Activated T-helper 2 cell treated with anti-CD3 and anti-CD28 coated beads, Interferon-gamma antibody, Interleukin-2, Interleukin-4, amounts not matched to agents 10 μg/mL and 5 μg/mL and 100 μg/mL, durations not matched to agents 14 hours and 24 hours and 36 hours (primary cell): ENCODE measurements around the gene SKAP2. TPM values are rescaled to one million over a fixed set of nuclear protein-coding genes. Genes with fewer than 3 reads are reported as not detected.

Experiments
- DNase-seq: peaks from one replicate; pipeline ENCODE4 v3.0.0; 2021; ENCODE audit warnings: low spot score
- H3K27ac Mint-ChIP-seq: one replicate; pipeline ENCODE4 v1.8.0; 2021; ENCODE audit warnings: mixed read lengths
- H3K27me3 Mint-ChIP-seq: one replicate; pipeline ENCODE4 v1.8.0; 2021; ENCODE audit warnings: low read depth, mixed read lengths
- H3K36me3 Mint-ChIP-seq: one replicate; pipeline ENCODE4 v1.8.0; 2021; ENCODE audit warnings: low read depth, mixed read lengths
- H3K4me1 Mint-ChIP-seq: one replicate; pipeline ENCODE4 v1.8.0; 2021; ENCODE audit warnings: low read depth, mixed read lengths
- H3K4me3 Mint-ChIP-seq: one replicate; pipeline ENCODE4 v1.8.0; 2021; ENCODE audit warnings: low read depth, mild to moderate bottlenecking, moderate library complexity, mixed read lengths
- H3K9me3 Mint-ChIP-seq: one replicate; pipeline ENCODE4 v1.8.0; 2021; ENCODE audit warnings: mixed read lengths
- intact Hi-C: fragments of 100-400 bp; cut with micrococcal nuclease; formaldehyde crosslinking; loops from one replicate; pipeline ENCODE4 v1.15.1; 2023
- total RNA-seq: library from RNA; stranded (reverse); gene quantifications from 2 replicates; pipeline ENCODE4 v1.2.3, GENCODE V29; 2022

The SKAP2 gene
- total RNA-seq, 1 donor from 2014 or later = 8.2 TPM

DNA sequence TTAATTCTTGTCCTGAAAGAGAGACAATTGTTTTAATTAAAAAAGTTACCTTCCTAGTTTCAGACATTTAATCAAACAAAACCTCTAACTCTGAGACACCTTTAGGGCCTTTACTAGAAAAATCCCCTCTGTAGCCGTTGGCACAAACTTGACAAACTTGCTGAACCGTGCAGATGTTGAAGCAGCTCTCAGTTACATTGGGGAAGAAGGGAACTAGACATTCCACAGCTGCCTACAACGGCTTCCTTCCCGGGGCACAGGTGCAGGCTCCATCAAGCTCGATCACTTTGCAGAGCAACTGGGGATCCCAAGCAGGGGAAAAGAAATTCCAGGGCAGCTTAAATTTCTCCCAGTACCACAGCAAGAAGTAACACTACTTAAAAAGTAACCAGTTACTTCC, 141.3 kb downstream of the SKAP2 start:
- intact Hi-C loops = no loop called here
- DNase-seq = no peak
- no peak overlapping the region for H3K4me3 Mint-ChIP-seq
- H3K9me3 Mint-ChIP-seq = no peaks in the 10 kb centered on the region
- H3K36me3 Mint-ChIP-seq = no peaks in the 10 kb centered on the region
- peaks cover 2% of the 10 kb centered on the region for H3K4me1 Mint-ChIP-seq
- no peak overlapping the region for H3K27ac Mint-ChIP-seq
- H3K27me3 Mint-ChIP-seq = peaks cover 11% of the 10 kb centered on the region

DNA sequence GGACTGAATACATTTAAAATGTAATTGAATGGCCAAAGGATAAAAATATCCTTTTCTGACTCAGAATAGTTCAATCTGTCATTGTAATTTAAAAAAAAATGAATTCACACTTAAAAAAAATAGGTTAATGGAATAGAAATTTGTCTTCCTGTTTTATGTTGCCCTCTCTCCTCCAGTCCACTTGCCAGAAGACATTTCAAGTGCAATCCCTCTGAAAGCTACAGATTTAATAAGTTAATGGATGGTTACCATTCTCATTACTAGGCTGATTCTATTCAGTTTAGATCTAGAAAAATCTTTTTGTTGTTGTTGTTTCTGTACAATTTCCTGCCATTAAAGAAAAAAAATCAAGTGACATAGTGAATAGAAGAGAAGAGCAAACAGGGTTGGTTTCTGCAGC, 142.9 kb downstream of the SKAP2 start:
- DNase-seq = no peak
- Mint-ChIP-seq H3K4me3 (no peak overlapping the region), H3K27ac (no peak overlapping the region), H3K36me3 (no peaks in the 10 kb centered on the region), H3K27me3 (peaks cover 9% of the 10 kb centered on the region), H3K9me3 (no peaks in the 10 kb centered on the region), H3K4me1 (no peaks in the 10 kb centered on the region)
- intact Hi-C loops = no loop called here

DNA sequence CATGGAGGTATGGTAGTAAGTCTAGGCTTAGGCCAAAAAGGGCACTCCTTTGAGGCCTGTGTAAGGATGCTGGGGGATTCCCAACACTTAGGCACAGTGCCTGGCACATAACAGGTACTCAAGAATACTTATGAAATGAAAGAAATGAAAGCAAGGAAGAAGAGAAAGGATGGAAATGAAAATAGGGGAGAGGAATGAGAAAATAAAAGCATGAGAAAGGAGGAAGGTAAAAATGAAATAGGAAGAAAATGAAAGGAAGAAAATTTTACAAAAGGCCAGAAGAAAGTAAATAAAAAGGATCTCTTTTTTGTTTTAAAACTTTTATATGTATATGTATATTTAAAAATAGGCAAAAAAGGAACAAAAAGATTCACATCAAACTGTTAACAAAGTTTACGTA, 146.3 kb downstream of the SKAP2 start:
- Mint-ChIP-seq H3K4me1 (no peaks in the 10 kb centered on the region), H3K27ac (no peak overlapping the region), H3K27me3 (peaks cover 8% of the 10 kb centered on the region), H3K36me3 (no peaks in the 10 kb centered on the region), H3K4me3 (no peak overlapping the region), H3K9me3 (no peaks in the 10 kb centered on the region)
- intact Hi-C loops = no loop called here
- no peak for DNase-seq

DNA sequence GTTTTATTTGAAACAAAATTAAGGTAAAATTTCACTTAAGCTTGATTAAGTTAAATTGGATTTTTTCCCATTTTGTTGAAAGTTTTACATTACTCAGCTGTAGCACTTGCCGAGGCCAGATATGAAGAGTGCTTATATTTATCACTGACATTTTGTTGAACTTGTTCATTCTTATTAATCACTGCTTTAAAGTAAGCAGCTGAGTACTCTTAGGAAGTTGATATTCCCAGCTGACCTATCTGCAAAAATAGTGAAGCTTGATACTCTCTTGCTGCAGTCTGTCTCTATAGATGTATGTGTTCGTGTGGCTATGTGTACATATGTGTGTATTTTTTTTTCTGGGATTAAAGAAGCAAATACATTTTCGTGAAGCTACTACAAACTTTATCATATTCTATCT, 150.0 kb downstream of the SKAP2 start:
- H3K9me3 Mint-ChIP-seq = no peaks in the 10 kb centered on the region
- H3K36me3 Mint-ChIP-seq = no peaks in the 10 kb centered on the region
- no peak overlapping the region for H3K4me3 Mint-ChIP-seq
- H3K27me3 Mint-ChIP-seq = peaks cover 7% of the 10 kb centered on the region
- DNase-seq = no peak
- H3K4me1 Mint-ChIP-seq = no peaks in the 10 kb centered on the region
- H3K27ac Mint-ChIP-seq = no peak overlapping the region
- intact Hi-C loops = no loop called here

DNA sequence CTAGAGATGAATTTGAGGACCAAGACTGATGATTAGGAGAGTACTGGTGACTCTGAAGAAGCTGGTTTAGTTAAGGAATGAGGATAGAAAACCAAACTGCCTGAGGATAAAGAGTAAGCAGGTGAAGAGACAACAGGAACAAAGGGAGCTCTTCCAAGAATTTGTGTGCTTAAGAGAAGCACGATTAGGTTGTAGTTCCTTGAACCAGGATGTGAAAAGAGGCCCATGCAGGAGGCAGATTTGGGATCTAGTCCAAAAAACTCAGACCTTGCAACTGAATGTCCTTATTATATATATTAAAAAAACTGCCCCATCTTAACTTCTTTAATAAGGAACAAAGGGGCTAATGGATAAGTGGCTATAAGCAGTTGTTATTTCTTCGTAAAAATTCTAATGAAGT, 150.4 kb downstream of the SKAP2 start:
- no peak for DNase-seq
- H3K27ac Mint-ChIP-seq = no peak overlapping the region
- peaks cover 9% of the 10 kb centered on the region for H3K27me3 Mint-ChIP-seq
- H3K36me3 Mint-ChIP-seq = no peaks in the 10 kb centered on the region
- H3K4me3 Mint-ChIP-seq = no peak overlapping the region
- H3K4me1 Mint-ChIP-seq = no peaks in the 10 kb centered on the region
- intact Hi-C loops = no loop called here
- H3K9me3 Mint-ChIP-seq = no peaks in the 10 kb centered on the region

DNA sequence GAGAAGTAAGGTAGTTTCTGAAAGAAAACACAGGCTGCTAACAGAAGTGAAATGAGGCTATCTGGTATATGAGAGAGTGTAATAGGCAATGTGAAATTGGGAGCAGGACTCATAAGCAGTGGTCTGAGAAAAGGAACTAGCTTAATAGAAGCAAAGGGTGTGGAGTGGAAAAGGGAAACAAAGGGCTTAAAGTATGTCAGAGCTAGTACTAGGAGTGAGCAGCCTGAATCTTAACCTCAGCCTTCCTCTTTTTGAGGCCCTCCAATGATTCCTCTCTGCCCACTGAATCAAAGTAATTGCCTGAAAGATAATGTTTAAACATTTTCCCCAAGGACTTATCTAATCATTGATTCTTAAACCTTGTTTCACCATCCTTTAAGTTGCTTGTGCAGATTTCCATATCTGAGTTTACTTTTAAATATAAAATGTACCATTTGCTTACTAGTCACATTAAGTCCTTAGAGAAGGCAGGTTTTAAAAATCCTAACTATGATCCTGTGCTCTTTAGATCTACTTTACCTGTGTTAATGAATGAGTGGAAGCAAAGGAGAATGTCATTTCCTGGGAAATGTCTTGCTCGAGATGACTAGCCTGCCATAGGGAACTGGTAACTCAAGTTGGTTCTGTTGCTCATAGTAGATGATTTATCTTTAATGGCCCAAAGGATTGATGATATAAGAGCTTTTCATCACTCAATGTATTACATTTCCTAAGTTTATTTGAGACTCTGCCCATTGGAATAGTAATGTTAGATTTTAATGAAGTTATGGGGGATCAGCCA, 155.0 kb downstream of the SKAP2 start:
- intact Hi-C loops = no loop called here
- Mint-ChIP-seq H3K4me3 (no peak overlapping the region), H3K9me3 (no peaks in the 10 kb centered on the region), H3K4me1 (no peaks in the 10 kb centered on the region), H3K27ac (no peak overlapping the region), H3K27me3 (peaks cover 13% of the 10 kb centered on the region), H3K36me3 (no peaks in the 10 kb centered on the region)
- DNase-seq = no peak

DNA sequence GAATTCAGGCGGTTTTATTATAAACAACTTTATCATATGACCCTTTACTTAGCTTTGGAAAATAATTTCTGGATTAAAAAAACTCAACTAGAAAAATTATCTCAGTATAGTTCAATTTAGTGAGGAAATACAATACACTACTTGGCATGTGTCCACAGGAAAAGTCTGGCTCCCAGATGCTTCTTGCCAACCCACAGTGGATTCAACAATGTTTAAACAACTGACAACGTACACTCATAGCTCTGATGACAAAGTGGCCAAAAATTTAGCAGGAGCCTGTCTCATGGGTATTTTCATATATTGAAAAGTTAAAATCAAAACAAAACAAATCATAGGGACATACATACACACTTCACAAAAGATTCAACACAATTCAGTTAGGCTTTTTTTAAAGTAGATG, 158.8 kb downstream of the SKAP2 start:
- Mint-ChIP-seq H3K4me1 (no peaks in the 10 kb centered on the region), H3K36me3 (no peaks in the 10 kb centered on the region), H3K4me3 (no peak overlapping the region), H3K9me3 (no peaks in the 10 kb centered on the region), H3K27me3 (peaks cover 23% of the 10 kb centered on the region), H3K27ac (no peak overlapping the region)
- no peak for DNase-seq
- intact Hi-C loops = no loop called here

DNA sequence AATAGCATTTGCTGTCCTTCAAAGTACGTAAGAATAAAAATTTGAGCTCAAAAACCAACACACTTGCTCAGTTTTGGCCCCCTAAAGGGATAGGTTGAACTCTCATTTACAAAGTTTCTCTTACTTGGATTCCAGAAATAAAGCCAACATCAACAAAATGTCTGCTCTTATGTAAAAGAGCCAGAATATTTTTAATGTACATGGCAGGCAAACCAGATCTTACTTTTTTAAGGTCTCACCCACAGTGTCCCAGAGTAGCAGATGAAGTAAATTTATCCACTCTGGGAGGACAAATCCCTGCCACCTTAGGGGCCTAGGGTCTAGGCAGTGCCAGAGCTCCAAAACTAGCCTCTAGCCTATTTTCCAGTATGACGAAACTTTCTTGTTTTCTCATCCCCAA, 159.6 kb downstream of the SKAP2 start:
- intact Hi-C loops = no loop called here
- Mint-ChIP-seq H3K4me3 (no peak overlapping the region), H3K9me3 (no peaks in the 10 kb centered on the region), H3K4me1 (no peaks in the 10 kb centered on the region), H3K27me3 (peaks cover 20% of the 10 kb centered on the region), H3K36me3 (no peaks in the 10 kb centered on the region), H3K27ac (no peak overlapping the region)
- no peak for DNase-seq

DNA sequence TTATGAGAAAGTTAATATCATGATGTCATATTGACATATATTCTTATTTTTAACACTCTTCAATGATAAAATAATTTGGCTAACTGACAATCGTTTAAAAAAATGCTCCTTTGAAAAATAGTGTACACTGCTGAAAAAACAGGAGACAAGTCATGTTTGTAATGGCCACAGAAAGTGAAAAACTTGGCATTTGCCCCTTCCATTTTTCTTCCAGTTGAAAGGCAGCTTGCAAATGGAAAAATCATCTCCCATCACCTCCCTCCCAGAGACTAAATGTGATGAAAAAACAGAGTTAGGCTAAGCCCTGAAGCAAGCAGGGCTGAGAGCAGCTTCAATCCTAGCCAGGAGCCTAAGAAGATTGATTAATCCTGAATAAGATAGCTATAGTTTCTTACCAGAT, 160.4 kb downstream of the SKAP2 start:
- no peak for DNase-seq
- Mint-ChIP-seq H3K9me3 (no peaks in the 10 kb centered on the region), H3K4me1 (no peaks in the 10 kb centered on the region), H3K27me3 (peaks cover 19% of the 10 kb centered on the region), H3K4me3 (no peak overlapping the region), H3K36me3 (no peaks in the 10 kb centered on the region), H3K27ac (no peak overlapping the region)
- intact Hi-C loops = no loop called here

DNA sequence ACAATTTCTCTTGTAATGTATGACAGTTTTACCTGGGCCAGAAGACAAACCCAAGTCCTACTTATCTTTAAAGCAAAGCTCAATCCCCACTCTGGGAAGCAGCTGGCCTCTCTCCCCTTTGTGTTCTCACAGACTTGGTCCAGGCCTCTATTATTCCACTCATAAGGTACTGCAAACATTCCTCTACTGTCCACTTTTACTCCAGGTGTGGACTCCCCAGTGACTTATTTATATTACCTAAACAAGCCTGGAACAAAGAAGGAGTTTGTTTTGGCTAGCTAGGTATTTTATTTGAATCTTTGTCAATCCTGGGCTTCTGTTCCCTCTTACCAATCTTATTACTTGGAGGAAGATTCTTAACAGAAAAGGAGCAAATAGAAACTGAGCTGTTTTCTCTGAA, 163.5 kb downstream of the SKAP2 start:
- Mint-ChIP-seq H3K4me3 (no peak overlapping the region), H3K4me1 (peaks cover 10% of the 10 kb centered on the region), H3K27me3 (peaks cover 30% of the 10 kb centered on the region), H3K36me3 (no peaks in the 10 kb centered on the region), H3K27ac (no peak overlapping the region), H3K9me3 (no peaks in the 10 kb centered on the region)
- no peak for DNase-seq
- intact Hi-C loops = no loop called here

DNA sequence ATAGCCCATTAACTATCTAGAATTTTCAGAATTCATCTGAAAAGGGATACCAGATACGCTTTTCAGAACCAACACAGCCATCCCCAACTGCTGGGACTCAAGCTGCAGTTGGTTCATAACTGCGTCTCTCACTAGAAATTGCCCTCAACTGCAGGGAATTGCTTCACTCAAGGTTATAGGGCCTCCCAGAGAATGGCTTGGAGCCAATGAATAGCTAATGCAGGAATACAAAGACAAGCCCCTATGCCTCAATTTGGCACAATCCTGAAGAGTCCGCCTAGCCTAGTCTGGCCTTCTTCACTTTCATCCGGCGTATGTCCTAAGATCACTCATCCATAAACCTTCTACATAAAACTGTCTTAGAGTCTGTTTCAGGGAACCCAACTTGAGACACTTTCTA, 164.0 kb downstream of the SKAP2 start:
- no peaks in the 10 kb centered on the region for H3K36me3 Mint-ChIP-seq
- intact Hi-C loops = no loop called here
- no peaks in the 10 kb centered on the region for H3K9me3 Mint-ChIP-seq
- H3K4me3 Mint-ChIP-seq = no peak overlapping the region
- no peak for DNase-seq
- H3K4me1 Mint-ChIP-seq = peaks cover 11% of the 10 kb centered on the region
- no peak overlapping the region for H3K27ac Mint-ChIP-seq
- H3K27me3 Mint-ChIP-seq = peaks cover 35% of the 10 kb centered on the region

DNA sequence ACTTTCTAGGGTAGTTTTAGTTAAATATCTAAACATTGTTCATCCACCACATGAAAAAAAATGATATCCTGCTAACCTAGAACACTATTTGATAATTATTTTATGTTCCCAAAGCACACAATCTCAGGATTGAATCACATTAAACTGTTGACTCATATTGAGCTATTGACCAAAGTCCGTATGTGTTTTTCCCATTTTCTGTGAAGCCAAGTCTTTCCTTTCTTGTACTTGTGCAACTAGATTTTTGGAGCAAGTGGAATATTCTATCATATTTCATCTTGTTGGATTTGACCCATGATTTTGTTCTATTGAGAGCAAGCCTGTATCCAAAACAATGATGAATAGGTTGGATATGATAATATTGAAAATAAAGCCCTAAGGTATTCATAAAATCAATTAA, 164.6 kb downstream of the SKAP2 start:
- no peaks in the 10 kb centered on the region for H3K9me3 Mint-ChIP-seq
- H3K4me3 Mint-ChIP-seq = no peak overlapping the region
- peaks cover 11% of the 10 kb centered on the region for H3K4me1 Mint-ChIP-seq
- no peak overlapping the region for H3K27ac Mint-ChIP-seq
- H3K36me3 Mint-ChIP-seq = no peaks in the 10 kb centered on the region
- peaks cover 37% of the 10 kb centered on the region for H3K27me3 Mint-ChIP-seq
- no peak for DNase-seq
- intact Hi-C loops = no loop called here

DNA sequence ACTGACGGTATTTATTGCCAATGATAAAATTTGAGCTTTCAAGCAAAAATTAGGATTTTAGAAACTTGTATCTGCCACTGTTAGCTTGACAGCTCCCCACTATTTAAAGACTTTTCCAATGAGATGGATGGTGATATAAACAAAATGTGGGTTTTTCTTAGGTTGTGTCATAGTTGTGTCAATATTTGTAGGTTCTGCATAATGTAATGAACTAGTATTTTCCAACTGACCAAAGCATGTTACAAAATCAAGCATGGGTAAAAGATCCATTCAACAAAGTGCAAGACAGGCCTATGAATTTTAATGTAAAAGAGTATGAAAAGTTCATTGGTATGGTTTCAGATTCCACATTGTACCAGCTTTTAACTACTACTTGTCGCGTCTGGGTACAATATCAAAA, 165.6 kb downstream of the SKAP2 start:
- no peak for DNase-seq
- no peaks in the 10 kb centered on the region for H3K9me3 Mint-ChIP-seq
- H3K4me1 Mint-ChIP-seq = peaks cover 11% of the 10 kb centered on the region
- peaks cover 31% of the 10 kb centered on the region for H3K27me3 Mint-ChIP-seq
- no peaks in the 10 kb centered on the region for H3K36me3 Mint-ChIP-seq
- H3K4me3 Mint-ChIP-seq = no peak overlapping the region
- intact Hi-C loops = no loop called here
- no peak overlapping the region for H3K27ac Mint-ChIP-seq

DNA sequence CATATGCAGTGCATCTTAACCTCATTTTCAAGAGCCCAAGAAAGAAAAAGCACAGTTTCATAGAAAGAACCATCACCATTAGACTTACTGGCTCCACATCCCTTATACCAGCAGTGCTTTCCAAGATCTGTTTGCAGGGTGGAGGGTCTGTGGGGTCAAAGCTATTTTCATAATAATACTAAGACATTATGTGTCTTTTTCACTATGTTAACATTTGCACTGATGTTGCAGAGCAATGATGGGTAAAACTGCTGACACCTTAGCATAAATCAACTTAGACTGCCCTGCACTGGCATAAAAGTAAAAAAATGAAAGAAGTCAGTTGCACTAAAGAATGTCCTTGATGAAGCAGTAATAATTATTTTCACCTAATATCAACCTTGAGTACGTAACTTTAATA, 166.2 kb downstream of the SKAP2 start:
- H3K36me3 Mint-ChIP-seq = no peaks in the 10 kb centered on the region
- intact Hi-C loops = no loop called here
- no peak overlapping the region for H3K4me3 Mint-ChIP-seq
- H3K27ac Mint-ChIP-seq = no peak overlapping the region
- no peaks in the 10 kb centered on the region for H3K9me3 Mint-ChIP-seq
- H3K27me3 Mint-ChIP-seq = peaks cover 32% of the 10 kb centered on the region
- DNase-seq = no peak
- peaks cover 11% of the 10 kb centered on the region for H3K4me1 Mint-ChIP-seq
